ENCODE data around the gene CDH15.

DNA sequence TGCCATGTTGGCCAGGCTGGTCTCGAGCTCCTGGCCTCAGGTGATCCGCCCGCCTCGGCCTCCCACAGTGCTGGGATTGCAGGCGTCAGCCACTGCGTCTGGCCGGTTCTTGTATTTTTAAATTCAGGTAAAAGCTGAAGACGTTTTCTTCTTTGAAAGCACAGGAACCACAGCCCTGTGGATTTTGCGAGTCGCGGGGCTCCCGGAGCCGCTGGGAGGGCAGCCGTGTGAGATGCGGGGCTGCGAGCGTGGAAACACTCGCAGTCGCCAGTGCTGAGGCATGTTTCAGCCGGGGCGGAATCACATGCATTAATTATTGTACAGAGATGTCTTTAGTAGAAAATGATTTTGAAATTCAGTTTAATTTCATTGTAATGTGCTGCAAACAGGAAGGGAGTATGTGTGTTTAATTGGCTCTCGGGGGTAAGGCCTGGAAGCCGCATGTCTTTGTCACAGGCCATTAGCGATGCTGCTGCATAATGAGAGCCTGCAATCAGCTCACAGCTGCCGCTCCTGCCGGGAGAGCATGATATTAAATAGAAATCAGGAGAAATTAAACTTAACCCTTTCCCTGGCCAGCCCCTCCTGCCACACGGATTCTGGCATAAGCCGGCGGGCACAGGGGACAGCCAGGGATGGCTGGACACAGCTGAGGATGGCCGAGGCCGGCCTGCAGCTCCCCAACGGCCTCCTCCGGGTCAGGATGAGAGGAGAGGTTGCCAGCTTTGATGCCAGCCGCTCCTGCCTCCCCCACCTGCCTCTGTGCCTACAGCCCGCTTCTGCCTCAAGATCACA, 35.4 kb upstream of the CDH15 start:
- TF ChIP-seq, protein P1, sequence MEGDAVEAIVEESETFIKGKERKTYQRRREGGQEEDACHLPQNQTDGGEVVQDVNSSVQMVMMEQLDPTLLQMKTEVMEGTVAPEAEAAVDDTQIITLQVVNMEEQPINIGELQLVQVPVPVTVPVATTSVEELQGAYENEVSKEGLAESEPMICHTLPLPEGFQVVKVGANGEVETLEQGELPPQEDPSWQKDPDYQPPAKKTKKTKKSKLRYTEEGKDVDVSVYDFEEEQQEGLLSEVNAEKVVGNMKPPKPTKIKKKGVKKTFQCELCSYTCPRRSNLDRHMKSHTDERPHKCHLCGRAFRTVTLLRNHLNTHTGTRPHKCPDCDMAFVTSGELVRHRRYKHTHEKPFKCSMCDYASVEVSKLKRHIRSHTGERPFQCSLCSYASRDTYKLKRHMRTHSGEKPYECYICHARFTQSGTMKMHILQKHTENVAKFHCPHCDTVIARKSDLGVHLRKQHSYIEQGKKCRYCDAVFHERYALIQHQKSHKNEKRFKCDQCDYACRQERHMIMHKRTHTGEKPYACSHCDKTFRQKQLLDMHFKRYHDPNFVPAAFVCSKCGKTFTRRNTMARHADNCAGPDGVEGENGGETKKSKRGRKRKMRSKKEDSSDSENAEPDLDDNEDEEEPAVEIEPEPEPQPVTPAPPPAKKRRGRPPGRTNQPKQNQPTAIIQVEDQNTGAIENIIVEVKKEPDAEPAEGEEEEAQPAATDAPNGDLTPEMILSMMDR (IDR thresholded peaks at IDR 0.05; ENCODE audit: low read length), result no peak
- TF ChIP-seq EZH2phosphoT487 (IDR thresholded peaks at IDR 0.05; ENCODE audit: low read length) (no peak), EZH2 (optimal IDR thresholded peaks at IDR 0.05; ENCODE audit: low read depth, low read length) (no peak)
